ENCODE data around the gene NACA. TPM values are rescaled to one million over a fixed set of nuclear protein-coding genes. Genes with fewer than 3 reads are reported as not detected.
A peak's percentile ranks its signal among the peaks of the same experiment; 100 is the strongest.

The NACA gene
- total RNA-seq, 4 donors from 2014 or later, result 313 to 793 (median 416) TPM

GRCh38 chr12:56723352-56723751 is 1.7 kb downstream of the NACA start:
- DNase-seq, result no peak
- no peaks in the 10 kb centered on the region for H3K9me3 ChIP-seq
- H3K36me3 ChIP-seq, result peaks cover 0 to 36% (median 0%) of the 10 kb centered on the region in 3 donors
- H3K27me3 ChIP-seq, result no peaks in the 10 kb centered on the region
- H3K4me1 ChIP-seq, result peaks cover 0 to 57% (median 30%) of the 10 kb centered on the region in 4 donors
- peak overlapping the region in 3 of 4 donors; percentile 6 to 93 (median 85) for H3K27ac ChIP-seq
- no peak for TF ChIP-seq POLR2A (IDR thresholded peaks at IDR 0.05)
- no peak for TF ChIP-seq CTCF (IDR thresholded peaks at IDR 0.05)
- peak overlapping the region; percentile 56 to 93 (median 82) for H3K4me3 ChIP-seq

DNA sequence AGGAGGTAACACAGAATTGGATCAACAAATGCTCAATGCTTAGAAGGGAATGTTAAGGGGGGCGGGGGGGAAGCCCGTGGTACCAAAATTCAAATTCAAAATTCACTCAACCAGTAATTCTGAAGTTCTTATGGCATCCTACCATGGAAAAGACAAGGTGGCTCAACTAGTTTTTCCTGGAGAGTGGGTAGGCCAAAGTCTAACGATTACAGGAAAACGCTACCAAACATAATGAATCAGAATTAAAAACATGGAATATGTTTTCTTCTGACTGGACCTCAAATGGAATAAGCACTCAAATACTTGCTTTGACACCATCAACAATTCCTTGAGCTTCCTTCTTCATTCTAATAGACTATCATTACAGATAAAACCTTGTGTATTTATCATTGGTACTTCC is 2.3 kb downstream of the NACA start:
- Histone ChIP-seq H3K4me3 (peak overlapping the region in 2 of 4 donors; percentile 86 to 93), H3K9me3 (no peaks in the 10 kb centered on the region), H3K4me1 (peaks cover 0 to 61% (median 33%) of the 10 kb centered on the region in 4 donors), H3K27me3 (no peaks in the 10 kb centered on the region), H3K27ac (peak overlapping the region in 1 of 4 donors; percentile 6), H3K36me3 (peaks cover 0 to 40% (median 0%) of the 10 kb centered on the region in 3 donors)
- TF ChIP-seq POLR2A (IDR thresholded peaks at IDR 0.05) (no peak), CTCF (IDR thresholded peaks at IDR 0.05) (no peak)
- DNase-seq, result no peak

DNA sequence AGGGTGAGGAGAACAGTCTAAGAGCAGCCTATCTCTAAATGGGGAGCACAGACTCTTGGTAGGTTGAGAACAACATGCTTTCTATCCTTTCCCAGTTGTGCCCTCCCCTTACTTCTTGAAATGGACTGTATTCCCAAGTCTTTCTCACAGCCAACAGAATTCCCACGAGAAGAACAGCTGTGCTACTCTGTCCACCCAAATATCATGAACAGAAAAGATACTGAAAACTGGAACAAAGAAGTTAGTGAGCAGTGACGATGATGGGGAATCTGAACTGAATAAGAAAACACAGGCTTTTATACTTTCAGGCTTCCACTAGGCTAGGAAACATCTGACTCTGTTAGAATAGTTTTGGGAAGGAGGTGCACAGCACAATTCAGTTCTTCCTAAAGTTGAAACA is 3.4 kb downstream of the NACA start:
- H3K4me3 ChIP-seq, result no peak overlapping the region
- H3K36me3 ChIP-seq, result peaks cover 0 to 49% (median 0%) of the 10 kb centered on the region in 3 donors
- H3K9me3 ChIP-seq, result no peaks in the 10 kb centered on the region
- DNase-seq, result no peak
- peaks cover 0 to 72% (median 36%) of the 10 kb centered on the region in 4 donors for H3K4me1 ChIP-seq
- no peaks in the 10 kb centered on the region for H3K27me3 ChIP-seq
- TF ChIP-seq POLR2A (IDR thresholded peaks at IDR 0.05), result no peak
- H3K27ac ChIP-seq, result peak overlapping the region in 1 of 4 donors; percentile 13

DNA sequence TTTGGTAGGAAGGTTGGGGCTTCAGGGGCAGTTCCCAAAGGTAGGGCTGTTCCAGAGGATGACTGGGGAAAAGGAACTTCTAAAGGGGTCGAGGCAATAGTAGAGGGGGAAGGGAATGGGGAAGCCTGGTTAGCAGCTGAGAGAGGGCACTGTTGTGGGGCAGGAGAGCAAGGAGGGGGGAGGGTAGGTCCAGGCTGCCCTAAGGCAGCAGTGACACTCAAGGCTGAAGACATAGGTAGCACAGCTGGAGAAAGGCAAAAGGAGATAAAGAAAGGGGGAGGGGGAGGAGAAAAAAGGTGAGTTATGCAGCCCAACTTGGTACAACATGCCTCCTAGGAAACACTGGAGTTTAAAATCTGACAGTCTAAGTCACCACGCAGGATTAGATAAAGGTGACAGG is 3.9 kb downstream of the NACA start:
- Histone ChIP-seq H3K4me3 (no peak overlapping the region), H3K36me3 (peaks cover 0 to 51% (median 0%) of the 10 kb centered on the region in 3 donors), H3K9me3 (no peaks in the 10 kb centered on the region), H3K27me3 (no peaks in the 10 kb centered on the region), H3K27ac (peak overlapping the region in 1 of 4 donors; percentile 13), H3K4me1 (peaks cover 0 to 74% (median 36%) of the 10 kb centered on the region in 4 donors)
- DNase-seq, result no peak
- TF ChIP-seq POLR2A (IDR thresholded peaks at IDR 0.05) (no peak), CTCF (IDR thresholded peaks at IDR 0.05) (no peak)

- DNase-seq, result no peak
- H3K27me3 ChIP-seq, result no peaks in the 10 kb centered on the region
- TF ChIP-seq CTCF (IDR thresholded peaks at IDR 0.05) (no peak), POLR2A (IDR thresholded peaks at IDR 0.05) (no peak)
- H3K36me3 ChIP-seq, result peaks cover 0 to 56% (median 0%) of the 10 kb centered on the region in 3 donors
- no peaks in the 10 kb centered on the region for H3K9me3 ChIP-seq
- no peak overlapping the region for H3K4me3 ChIP-seq
- H3K4me1 ChIP-seq, result peaks cover 0 to 74% (median 36%) of the 10 kb centered on the region in 4 donors
- H3K27ac ChIP-seq, result peak overlapping the region in 1 of 4 donors; percentile 13
These were observed 4.4 kb downstream of the NACA start for GRCh38 chr12:56720731-56721151.

DNA sequence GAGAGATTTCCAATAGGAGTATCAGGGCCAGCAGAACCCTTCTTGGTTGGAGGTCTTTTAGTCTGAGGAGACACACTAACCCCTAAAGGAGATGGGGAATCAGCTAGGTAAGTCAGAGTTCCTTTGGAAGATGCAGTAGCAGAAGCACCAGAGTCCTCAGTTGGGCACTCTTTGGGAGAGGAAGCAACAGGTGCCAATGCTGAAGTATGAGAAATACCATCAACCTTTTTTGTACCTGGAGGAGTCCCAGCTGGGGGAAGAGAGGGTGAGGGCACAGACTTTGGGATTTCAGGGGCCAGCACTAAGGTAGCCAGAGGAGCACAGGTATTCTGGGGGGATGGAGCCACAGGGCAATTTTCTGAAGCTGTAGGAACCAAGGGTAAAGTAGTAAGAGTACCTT is 6.0 kb downstream of the NACA start:
- H3K27ac ChIP-seq, result no peak overlapping the region
- no peak for TF ChIP-seq CTCF (IDR thresholded peaks at IDR 0.05)
- no peak for TF ChIP-seq POLR2A (IDR thresholded peaks at IDR 0.05)
- peaks cover 0 to 74% (median 35%) of the 10 kb centered on the region in 4 donors for H3K4me1 ChIP-seq
- DNase-seq, result no peak
- no peaks in the 10 kb centered on the region for H3K27me3 ChIP-seq
- no peaks in the 10 kb centered on the region for H3K9me3 ChIP-seq
- no peak overlapping the region for H3K4me3 ChIP-seq
- H3K36me3 ChIP-seq, result peaks cover 0 to 73% (median 0%) of the 10 kb centered on the region in 3 donors
